Testis (tissue), 2 donors: ENCODE data around the gene MSH5.

Experiments used
- POLR2A ChIP-seq: fragments of 450-650 bp; IDR thresholded peaks from one replicate; pipeline ENCODE4 v1.6.1; 2017; ENCODE audit warnings: antibody characterized with exemption, mild to moderate bottlenecking, moderate library complexity
- TF ChIP-seq, protein P1 (sequence below), 3 experiments: fragments of 450-650 bp in 2 of 3; fragments of 200-600 bp in 1 of 3; sonication (generic) in 1 of 3; IDR thresholded peaks; one replicate each; pipeline ENCODE4 v1.5.1; 2016 to 2019; ENCODE audit warnings: antibody characterized with exemption in 3 of 3, mild to moderate bottlenecking in 2 of 3, moderate library complexity in 1 of 3

DNA sequence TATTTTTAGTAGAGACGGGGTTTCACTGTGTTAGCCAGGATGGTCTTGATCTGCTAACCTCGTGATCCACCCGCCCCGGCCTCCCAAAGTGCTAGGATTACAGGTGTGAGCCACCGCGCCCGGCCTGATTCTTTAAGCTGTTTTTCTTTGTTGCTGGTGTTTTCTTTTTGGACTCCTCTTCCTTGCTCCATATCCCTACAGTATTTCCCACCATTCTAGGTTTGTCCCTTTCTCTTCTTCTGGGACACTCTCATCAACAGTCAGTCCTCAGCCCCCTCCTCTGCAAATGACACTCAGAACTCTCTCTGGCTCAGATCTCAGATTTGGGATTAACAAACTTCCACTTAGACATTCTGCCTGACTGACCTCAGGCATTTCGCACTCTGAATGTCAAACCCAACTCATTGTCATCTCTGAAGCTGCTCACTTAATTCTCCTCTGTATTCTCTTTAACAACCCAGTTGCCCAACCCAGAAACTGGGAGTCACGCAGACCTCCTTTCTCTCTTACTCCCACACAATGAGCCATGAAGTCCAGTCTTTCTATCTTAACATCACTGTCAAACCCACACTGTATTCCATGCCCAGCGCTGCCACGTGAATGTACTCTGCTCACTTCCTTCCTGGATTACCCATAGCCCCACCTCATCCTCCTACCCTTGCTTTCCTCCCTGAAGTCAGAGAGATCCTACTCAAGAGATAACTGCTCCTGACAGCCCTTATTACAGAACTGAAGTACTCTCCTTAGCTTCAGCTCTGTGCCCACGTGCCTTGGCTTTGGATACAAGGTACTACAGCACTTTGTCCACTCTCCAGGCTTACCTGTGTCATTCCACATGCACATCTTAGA lies 14.1 kb upstream of the MSH5 start:
- TF ChIP-seq, protein P1, sequence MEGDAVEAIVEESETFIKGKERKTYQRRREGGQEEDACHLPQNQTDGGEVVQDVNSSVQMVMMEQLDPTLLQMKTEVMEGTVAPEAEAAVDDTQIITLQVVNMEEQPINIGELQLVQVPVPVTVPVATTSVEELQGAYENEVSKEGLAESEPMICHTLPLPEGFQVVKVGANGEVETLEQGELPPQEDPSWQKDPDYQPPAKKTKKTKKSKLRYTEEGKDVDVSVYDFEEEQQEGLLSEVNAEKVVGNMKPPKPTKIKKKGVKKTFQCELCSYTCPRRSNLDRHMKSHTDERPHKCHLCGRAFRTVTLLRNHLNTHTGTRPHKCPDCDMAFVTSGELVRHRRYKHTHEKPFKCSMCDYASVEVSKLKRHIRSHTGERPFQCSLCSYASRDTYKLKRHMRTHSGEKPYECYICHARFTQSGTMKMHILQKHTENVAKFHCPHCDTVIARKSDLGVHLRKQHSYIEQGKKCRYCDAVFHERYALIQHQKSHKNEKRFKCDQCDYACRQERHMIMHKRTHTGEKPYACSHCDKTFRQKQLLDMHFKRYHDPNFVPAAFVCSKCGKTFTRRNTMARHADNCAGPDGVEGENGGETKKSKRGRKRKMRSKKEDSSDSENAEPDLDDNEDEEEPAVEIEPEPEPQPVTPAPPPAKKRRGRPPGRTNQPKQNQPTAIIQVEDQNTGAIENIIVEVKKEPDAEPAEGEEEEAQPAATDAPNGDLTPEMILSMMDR (IDR thresholded peaks at IDR 0.05): no peak
- TF ChIP-seq POLR2A: no peak
